A549 treated with Mapracorat at 1 μM for 4 hours (cell line): ENCODE measurements around the gene SZRD1. TPM values are rescaled to one million over a fixed set of nuclear protein-coding genes. Genes with fewer than 3 reads are reported as not detected.

Experiments used
- total RNA-seq: library from RNA; stranded (reverse); fragments of 200-300 nt; extraction: Qiagen RNA extraction; gene quantifications from 5 replicates; pipeline ENCODE4 v1.2.3, GENCODE V29; 2022

Gene SZRD1, protein sequence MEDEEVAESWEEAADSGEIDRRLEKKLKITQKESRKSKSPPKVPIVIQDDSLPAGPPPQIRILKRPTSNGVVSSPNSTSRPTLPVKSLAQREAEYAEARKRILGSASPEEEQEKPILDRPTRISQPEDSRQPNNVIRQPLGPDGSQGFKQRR
- total RNA-seq, result 75.9 to 96.3 TPM (median 87.8 TPM) in 5 replicates

DNA sequence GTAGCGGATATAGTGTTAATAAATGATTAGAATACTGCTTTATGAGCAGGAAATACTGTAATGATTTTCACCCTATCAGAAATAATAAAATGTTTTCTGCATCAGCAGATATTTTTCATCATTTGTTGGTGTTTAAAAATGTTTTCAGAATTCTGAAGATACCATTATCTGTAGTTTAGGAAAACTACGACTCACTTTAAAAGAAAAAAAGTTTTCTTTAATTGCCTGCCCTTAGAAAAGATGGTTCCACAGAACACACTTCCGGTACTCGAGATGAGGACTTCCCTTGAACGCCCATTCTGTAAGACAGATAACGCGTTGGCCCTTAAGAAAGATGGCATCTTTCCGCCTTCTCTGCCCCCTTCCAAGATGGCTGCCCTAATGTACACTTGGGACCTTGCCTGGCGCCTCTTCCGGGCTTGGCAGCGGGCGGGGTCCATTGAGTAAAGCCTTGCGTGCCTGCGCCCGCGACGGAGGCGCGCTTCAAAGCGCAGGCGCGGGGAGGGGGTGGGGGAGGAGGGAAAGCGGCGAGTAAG, at the start of gene SZRD1:
TSS of gene SZRD1 (plus strand) at position 521 of the 536 bp plus-strand sequence. CDS start 16 bp downstream, outside the sequence.

DNA sequence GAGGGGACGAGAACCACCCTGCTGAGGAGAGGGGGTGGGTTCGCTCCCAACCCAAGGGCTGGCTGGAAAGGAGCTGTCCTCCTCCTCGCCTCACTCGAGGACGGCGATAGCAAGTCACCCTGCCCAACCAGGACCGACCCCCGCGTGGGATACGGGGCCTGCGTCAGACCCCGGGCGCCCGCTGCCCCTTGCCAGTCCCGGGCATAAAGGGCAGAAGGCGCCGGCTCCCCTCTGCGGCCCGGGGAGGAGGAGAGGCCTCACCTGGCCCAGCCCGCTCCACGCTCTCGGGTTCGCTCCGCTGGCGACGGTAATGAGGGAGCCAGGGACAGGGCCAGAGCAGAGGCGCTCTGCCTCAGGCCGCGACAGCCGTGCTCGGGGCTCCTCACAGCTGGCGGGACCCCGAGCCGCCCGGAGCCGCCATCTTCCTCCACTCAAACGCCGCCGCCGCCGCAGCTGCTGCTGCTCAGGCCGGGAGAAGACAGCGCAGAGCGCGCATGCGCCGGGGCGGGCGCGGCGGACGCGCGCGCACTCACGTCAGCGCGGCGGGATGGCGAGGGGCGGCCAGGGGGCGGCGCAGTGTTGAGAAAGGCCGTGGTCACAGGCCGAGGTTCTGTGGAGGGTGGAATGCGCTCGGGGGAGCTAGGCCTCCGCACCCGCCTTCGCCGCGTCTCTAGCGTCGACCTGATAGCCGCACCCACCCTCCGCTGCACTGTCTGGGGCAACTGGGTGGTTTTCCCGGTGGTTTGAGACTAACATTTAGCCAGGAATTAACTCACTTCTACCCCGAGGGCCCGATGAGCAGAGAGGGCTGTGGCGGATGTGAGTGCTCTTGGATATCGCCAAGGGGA, 14.8 kb upstream of the SZRD1 start, which contains the start of gene FBXO42:
TSS of gene FBXO42 (minus strand) at position 487 of the 848 bp plus-strand sequence. CDS start 37,062 bp downstream, outside the sequence.

DNA sequence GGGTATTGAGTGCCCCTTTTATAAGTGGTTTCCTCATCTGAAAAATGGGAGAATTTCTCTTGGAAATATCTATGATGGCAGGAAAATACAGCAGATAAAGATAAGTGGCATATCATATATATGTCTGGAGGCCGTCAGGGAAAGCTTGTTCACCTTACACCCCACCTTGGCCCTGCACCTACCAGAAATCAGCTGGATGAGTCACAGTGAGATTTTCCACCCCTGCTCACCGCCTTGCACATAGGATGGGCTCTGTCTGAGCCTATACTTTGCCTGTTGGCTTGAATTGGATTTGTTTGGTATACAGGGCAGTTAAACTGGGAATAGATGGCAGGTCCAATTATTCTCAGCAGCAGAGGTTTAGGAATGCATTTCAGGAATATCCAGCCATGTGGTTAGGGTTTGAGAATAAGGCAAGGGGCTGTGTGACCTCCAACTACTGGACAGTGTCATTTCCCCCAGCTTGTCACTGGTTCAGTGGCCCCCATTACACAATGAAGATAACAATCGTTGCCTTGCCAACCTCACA, 70.0 kb downstream of the SZRD1 start, which contains the start of gene SPATA21:
TSS of gene SPATA21 (minus strand) at position 479 of the 529 bp plus-strand sequence. CDS start 6,053 bp downstream, outside the sequence.

DNA sequence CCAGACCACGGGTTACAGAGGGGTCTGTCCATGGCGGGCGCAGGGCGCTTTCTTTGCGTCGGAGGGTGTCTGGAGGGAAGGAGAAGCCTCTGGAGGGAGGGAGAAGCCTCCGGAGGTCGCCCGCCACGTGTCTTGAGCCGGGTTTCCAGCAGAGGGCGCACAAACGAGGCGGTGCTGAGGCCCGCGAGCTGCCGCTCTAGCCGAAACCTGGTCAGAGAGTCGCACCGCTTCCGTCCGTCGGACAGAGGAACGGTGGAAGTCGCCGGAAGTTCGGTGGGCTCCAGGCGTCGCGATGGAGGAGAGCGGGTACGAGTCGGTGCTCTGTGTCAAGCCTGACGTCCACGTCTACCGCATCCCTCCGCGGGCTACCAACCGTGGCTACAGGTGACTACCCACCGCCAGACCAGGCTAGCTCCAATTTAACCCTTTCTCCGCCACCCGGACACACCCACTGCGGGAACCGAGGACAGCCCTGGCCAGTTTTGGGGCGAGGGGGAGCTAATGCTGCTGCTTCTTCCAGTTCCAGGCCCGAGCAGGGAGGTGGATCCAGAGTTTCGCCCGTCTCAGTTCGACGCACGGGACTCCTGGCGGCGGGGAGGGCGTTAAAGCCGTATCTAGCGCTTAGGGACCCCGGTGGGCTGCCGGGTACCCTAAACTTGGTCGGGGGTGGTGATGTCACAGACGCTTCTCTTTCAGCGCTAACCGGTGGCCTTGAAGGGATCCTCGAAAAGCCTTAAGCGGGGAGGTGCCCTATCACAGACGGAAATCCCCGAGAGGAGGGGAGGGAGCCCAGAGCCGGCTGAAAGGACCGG, 73.6 kb downstream of the SZRD1 start, which contains the start of gene NECAP2:
TSS of gene NECAP2 (plus strand) at position 255 of the 812 bp plus-strand sequence. CDS start at position 293, 38 bp downstream.

Other genes starting within 250 kb of the SZRD1 start
- gene EPHA2, start 211.2 kb upstream of the SZRD1 start, total RNA-seq, result 98.7 to 150 TPM (median 137 TPM) in 5 replicates
- 5.3 to 6.6 TPM (median 6.2 TPM) in 5 replicates for gene ARHGEF19, start 154.6 kb upstream of the SZRD1 start, total RNA-seq
- gene CPLANE2, start 130.1 kb upstream of the SZRD1 start, total RNA-seq, result 2.5 to 4.5 TPM (median 3.2 TPM) in 5 replicates
- gene FBXO42, start 14.8 kb upstream of the SZRD1 start, total RNA-seq, result 7.6 to 9.9 TPM (median 9.3 TPM) in 5 replicates
- gene SPATA21, start 70.2 kb downstream of the SZRD1 start, total RNA-seq, result 0.07 to 0.22 TPM in 2 of 5 replicates, not detected in the others
- 39.0 to 44.2 TPM (median 40.0 TPM) in 5 replicates for gene NECAP2, start 73.5 kb downstream of the SZRD1 start, total RNA-seq
- gene RNU1-1, start 147.0 kb downstream of the SZRD1 start, total RNA-seq, result not detected in 5 replicates
- gene NBPF1, start 246.3 kb downstream of the SZRD1 start, total RNA-seq, result 15.7 to 22.5 TPM (median 20.8 TPM) in 5 replicates